Erythroblast (primary cell): Measurements from ENCODE around the gene MBD3L5.
"Not testable (repeated sequence)": the region's sequence is repeated elsewhere in the genome, so short reads cannot be mapped to it uniquely, and the experiment has no call there.

ENCODE experiments used
- GATA1 ChIP-seq: IDR thresholded peaks from 2 replicates; pipeline ENCODE4 v1.6.1; 2011; ENCODE audit warnings: low read depth, mild to moderate bottlenecking, control low read depth, low read length, moderate library complexity
- POLR2A ChIP-seq: IDR thresholded peaks from 2 replicates; pipeline ENCODE4 v1.6.1; 2011; ENCODE audit warnings: mild to moderate bottlenecking, low read length

GRCh38 chr19:7056371-7056770 is 26.0 kb downstream of the MBD3L5 start:
- TF ChIP-seq POLR2A, GATA1: not testable (repeated sequence)
